HFFc6 (cell line): Measurements from ENCODE around the gene GPR173. TPM values are rescaled to one million over a fixed set of nuclear protein-coding genes. Genes with fewer than 3 reads are reported as not detected.
A peak's percentile ranks its signal among the peaks of the same experiment; 100 is the strongest.

Source experiments
- DNase-seq: peaks from one replicate; pipeline ENCODE4 v3.0.0-alpha.2; 2018
- H3K27ac Mint-ChIP-seq: 2 replicates; pipeline ENCODE4 v1.8.0; 2020; ENCODE audit warnings: mild to moderate bottlenecking, mixed read lengths
- H3K27me3 Mint-ChIP-seq: 2 replicates; pipeline ENCODE4 v1.8.0; 2021; ENCODE audit warnings: mild to moderate bottlenecking, moderate library complexity, mixed read lengths; ENCODE audit not compliant: insufficient read depth
- H3K36me3 Mint-ChIP-seq: 2 replicates; pipeline ENCODE4 v1.8.0; 2021; ENCODE audit warnings: low read depth, mixed read lengths
- H3K4me1 Mint-ChIP-seq: 2 replicates; pipeline ENCODE4 v1.8.0; 2020; ENCODE audit warnings: low read depth, mixed read lengths
- H3K4me3 Mint-ChIP-seq: 2 replicates; pipeline ENCODE4 v1.8.0; 2020; ENCODE audit warnings: mild to moderate bottlenecking, moderate library complexity, mixed read lengths
- H3K9me3 Mint-ChIP-seq: 2 replicates; pipeline ENCODE4 v1.8.0; 2020; ENCODE audit warnings: mild to moderate bottlenecking, mixed read lengths
- CTCF ChIP-seq: fragments of 200-600 bp; sonication (generic); IDR thresholded peaks from 2 replicates; pipeline ENCODE4 v1.5.0; 2021; ENCODE audit warnings: antibody characterized with exemption, mild to moderate bottlenecking
- total RNA-seq, 6 experiments: library from RNA; stranded (reverse); fragmentation: NEBNext Ultra II Directional; extraction: Animal tissue kit (Norgen Biotek cat#: 25700); gene quantifications; 2 replicates in 1 of 6; 3 replicates in 5 of 6; pipeline ENCODE4 v1.2.3, GENCODE V29; 2021

Gene GPR173
- total RNA-seq, 6 experiments from 2014 or later = 2.1 to 3.1 (median 2.8) TPM

- H3K4me3 Mint-ChIP-seq = no peak overlapping the region
- DNase-seq = no peak
- TF ChIP-seq CTCF = no peak
- H3K27ac Mint-ChIP-seq = peak overlapping the region; percentile 60; the same call in 1 of the 2 replicates
- H3K4me1 Mint-ChIP-seq = peaks cover 68% of the 10 kb centered on the region
- H3K27me3 Mint-ChIP-seq = no peaks in the 10 kb centered on the region; the same call in 1 of the 2 replicates
- H3K36me3 Mint-ChIP-seq = peaks cover 13% of the 10 kb centered on the region
- H3K9me3 Mint-ChIP-seq = peaks cover 9% of the 10 kb centered on the region
These were observed 77.8 kb downstream of the GPR173 start for GRCh38 chrX:53126377-53126776.

GRCh38 chrX:53128097-53128749, 79.6 kb downstream of the GPR173 start:
- Mint-ChIP-seq H3K9me3 (peaks cover 9% of the 10 kb centered on the region), H3K27ac (peak overlapping the region; percentile 91), H3K4me3 (peak overlapping the region; percentile 28), H3K4me1 (peaks cover 59% of the 10 kb centered on the region), H3K27me3 (no peaks in the 10 kb centered on the region; the same call in 1 of the 2 replicates), H3K36me3 (peaks cover 13% of the 10 kb centered on the region)
- peak; percentile 40 for DNase-seq
- TF ChIP-seq CTCF = no peak

Other genes with a start within 250 kb of the GPR173 start
- gene XAGE5, start 237.5 kb upstream of the GPR173 start, total RNA-seq = not detected
- not detected for gene XAGE3, start 180.7 kb upstream of the GPR173 start, total RNA-seq
- 10 to 100 TPM in 5 of 6 experiments, 1 to 10 TPM in 1; 9.7 to 15.4 (median 14.1) TPM for gene FAM156B, start 151.5 kb upstream of the GPR173 start, total RNA-seq
- gene FAM156A, start 90.3 kb upstream of the GPR173 start, total RNA-seq = 10 to 100 TPM; 13.0 to 19.1 (median 16.6) TPM
- gene TSPYL2, start 33.6 kb downstream of the GPR173 start, total RNA-seq = 10 to 100 TPM; 20.9 to 26.7 (median 22.3) TPM
- 1 to 10 TPM; 2.6 to 4.8 (median 3.2) TPM for gene KANTR, start 45.4 kb downstream of the GPR173 start, total RNA-seq
- 10 to 100 TPM; 57.9 to 65.9 (median 61.4) TPM for gene KDM5C, start 176.4 kb downstream of the GPR173 start, total RNA-seq
- 10 to 100 TPM; 16.4 to 22.8 (median 20.0) TPM for gene IQSEC2, start 232.8 kb downstream of the GPR173 start, total RNA-seq